ENCODE results near the gene ZNF451. TPM values are rescaled to one million over a fixed set of nuclear protein-coding genes. Genes with fewer than 3 reads are reported as not detected.

The ZNF451 gene
- total RNA-seq, result 77.7 and 85.2 TPM in 2 replicates

GRCh38 chr6:57089687-57090457 lies at the start of gene ZNF451:
Gene ZNF451, plus strand, starts transcription at chr6:57090188. Its CDS starts 66 bp downstream, at chr6:57090254.

GRCh38 chr6:57046332-57047256 lies 43.4 kb upstream of the ZNF451 start, which contains the start of gene KIAA1586:
Gene KIAA1586, plus strand, starts transcription at chr6:57046693. Its CDS starts 63 bp downstream, at chr6:57046756.

GRCh38 chr6:57172136-57173055 lies 82.4 kb downstream of the ZNF451 start, which contains the start of gene BAG2:
Gene BAG2, plus strand, starts transcription at chr6:57172326. Its CDS starts 372 bp downstream, at chr6:57172698.

Other genes with a start within 250 kb of the ZNF451 start
- gene BEND6, start 135.1 kb upstream of the ZNF451 start, total RNA-seq, result 1.0 and 1.1 TPM in 2 replicates
- 20.7 and 21.3 TPM in 2 replicates for gene KIAA1586, start 43.5 kb upstream of the ZNF451 start, total RNA-seq
- gene BAG2, start 82.1 kb downstream of the ZNF451 start, total RNA-seq, result 6.3 and 8.0 TPM in 2 replicates
- gene RAB23, start 132.1 kb downstream of the ZNF451 start, total RNA-seq, result 20.5 and 21.0 TPM in 2 replicates
- gene PRIM2, start 227.4 kb downstream of the ZNF451 start, total RNA-seq, result 41.5 and 46.2 TPM in 2 replicates

Measured in thoracic aorta endothelial cell (primary cell).